GM10248 (cell line): ENCODE results near the gene MYH2.

Experiments
- CTCF ChIA-PET: fragments of 300-600 bp; sonication (Branson Sonifier 250); formaldehyde crosslinking; extraction: SDS; loops from one replicate; lab custom pipeline; 2021; ENCODE audit warnings: antibody characterized with exemption; lab: Yijun Ruan, JAX
- POLR2A ChIA-PET: fragments of 350-650 bp; sonication (Branson Sonifier 250); formaldehyde crosslinking; extraction: SDS; loops from one replicate; lab custom pipeline; 2020; ENCODE audit warnings: antibody characterized with exemption; lab: Yijun Ruan, JAX
- DNase-seq: peaks from one replicate; pipeline ENCODE4 v3.0.0; 2012; ENCODE audit errors: extremely low spot score
- TF ChIP-seq, protein P1 (sequence below): IDR thresholded peaks from 2 replicates; pipeline ENCODE4 v1.5.1; 2012; ENCODE audit warnings: mild to moderate bottlenecking, low read depth; ENCODE audit errors: extremely low read depth, missing control alignments, control extremely low read depth

The MYH2 gene

DNA sequence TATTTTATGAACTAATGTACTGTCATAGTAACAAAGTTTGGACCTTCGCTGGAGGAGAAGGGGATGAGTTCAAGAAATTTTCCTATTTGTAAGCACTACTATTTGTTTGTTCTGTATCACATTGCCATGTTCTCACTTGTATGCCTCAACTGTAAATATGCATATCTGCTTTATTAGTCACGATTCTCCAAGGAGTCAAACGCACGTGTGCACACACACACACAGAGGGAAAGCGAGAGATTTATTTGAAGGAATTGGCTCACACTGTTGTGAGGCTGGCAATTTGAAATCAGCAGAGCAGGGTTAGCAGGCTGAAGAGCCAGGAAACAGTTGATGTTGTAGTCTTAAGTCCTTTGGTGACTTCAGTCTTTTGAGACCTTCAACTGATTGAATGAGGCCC lies 24.9 kb upstream of the MYH2 start:
- no peak for DNase-seq
- ChIA-PET CTCF (interaction anchor here (2.4 kb wide), 1 partner anchor 43 kb away, joined by 8 read pairs; no protein-coding TSS in a partner anchor), POLR2A (no interaction called here)
- TF ChIP-seq, protein P1, sequence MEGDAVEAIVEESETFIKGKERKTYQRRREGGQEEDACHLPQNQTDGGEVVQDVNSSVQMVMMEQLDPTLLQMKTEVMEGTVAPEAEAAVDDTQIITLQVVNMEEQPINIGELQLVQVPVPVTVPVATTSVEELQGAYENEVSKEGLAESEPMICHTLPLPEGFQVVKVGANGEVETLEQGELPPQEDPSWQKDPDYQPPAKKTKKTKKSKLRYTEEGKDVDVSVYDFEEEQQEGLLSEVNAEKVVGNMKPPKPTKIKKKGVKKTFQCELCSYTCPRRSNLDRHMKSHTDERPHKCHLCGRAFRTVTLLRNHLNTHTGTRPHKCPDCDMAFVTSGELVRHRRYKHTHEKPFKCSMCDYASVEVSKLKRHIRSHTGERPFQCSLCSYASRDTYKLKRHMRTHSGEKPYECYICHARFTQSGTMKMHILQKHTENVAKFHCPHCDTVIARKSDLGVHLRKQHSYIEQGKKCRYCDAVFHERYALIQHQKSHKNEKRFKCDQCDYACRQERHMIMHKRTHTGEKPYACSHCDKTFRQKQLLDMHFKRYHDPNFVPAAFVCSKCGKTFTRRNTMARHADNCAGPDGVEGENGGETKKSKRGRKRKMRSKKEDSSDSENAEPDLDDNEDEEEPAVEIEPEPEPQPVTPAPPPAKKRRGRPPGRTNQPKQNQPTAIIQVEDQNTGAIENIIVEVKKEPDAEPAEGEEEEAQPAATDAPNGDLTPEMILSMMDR, result no peak

GRCh38 chr17:10563991-10564660 lies 14.7 kb upstream of the MYH2 start:
- CTCF ChIA-PET, result no interaction called here
- DNase-seq, result no peak
- TF ChIP-seq, protein P1, result no peak
- POLR2A ChIA-PET, result no interaction called here

GRCh38 chr17:10558049-10558448 lies 8.6 kb upstream of the MYH2 start:
- no peak for DNase-seq
- CTCF ChIA-PET, result interaction anchor here (1.1 to 1.6 kb wide), 2 partner anchors 12 to 59 kb away, joined by 3 read pairs; no protein-coding TSS in a partner anchor
- TF ChIP-seq, protein P1, result no peak
- POLR2A ChIA-PET, result no interaction called here

DNA sequence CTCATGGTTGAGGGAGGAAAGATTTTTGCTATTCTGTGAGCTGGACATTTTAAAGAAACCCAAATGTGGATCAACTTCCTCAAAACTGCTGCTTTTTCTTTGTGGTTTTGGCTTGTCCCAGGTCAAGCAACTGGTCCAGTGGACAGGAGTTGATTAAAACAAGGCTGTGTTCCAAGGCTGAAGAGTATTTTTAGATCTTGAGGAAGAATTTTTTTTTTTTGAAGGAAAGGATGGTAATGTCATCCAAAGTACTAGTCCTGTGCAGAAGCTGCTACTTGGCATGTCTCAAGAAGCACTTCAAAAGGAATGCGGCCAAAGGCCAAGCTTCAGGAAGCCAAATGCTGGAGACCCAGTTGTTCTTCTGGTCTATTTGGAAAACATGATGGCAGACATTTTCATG lies 8.0 kb upstream of the MYH2 start:
- TF ChIP-seq, protein P1, result no peak
- ChIA-PET CTCF (interaction anchor here (1.1 to 1.6 kb wide), 2 partner anchors 12 to 60 kb away, joined by 3 read pairs; no protein-coding TSS in a partner anchor), POLR2A (no interaction called here)
- no peak for DNase-seq

- TF ChIP-seq, protein P1, result no peak
- CTCF ChIA-PET, result interaction anchor here (1.1 kb wide), 1 partner anchor 61 kb away, joined by 3 read pairs; no protein-coding TSS in a partner anchor
- DNase-seq, result no peak
- POLR2A ChIA-PET, result no interaction called here
Observed at GRCh38 chr17:10556301-10557005, 7.0 kb upstream of the MYH2 start.

DNA sequence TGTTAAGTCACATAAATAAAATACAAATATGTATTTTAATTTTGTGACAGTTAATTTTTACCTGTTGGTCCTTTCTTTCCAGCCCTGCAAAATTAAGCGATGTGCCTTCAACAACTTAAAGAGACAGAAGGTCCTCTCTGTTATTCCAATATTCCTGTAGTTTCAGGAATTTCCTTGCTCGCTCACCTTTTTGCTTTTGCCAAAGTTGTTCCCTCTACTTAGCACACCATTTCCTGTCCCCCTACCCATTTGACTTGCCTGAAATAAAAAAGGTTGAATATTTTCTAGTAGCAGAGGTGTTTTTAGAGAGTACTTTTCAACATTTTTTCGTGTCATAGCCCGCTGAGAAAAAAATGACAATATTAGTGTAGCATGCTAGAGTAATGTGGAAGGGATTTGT lies 556 bp upstream of the MYH2 start:
- CTCF ChIA-PET, result no interaction called here
- TF ChIP-seq, protein P1, result no peak
- no peak for DNase-seq
- POLR2A ChIA-PET, result no interaction called here
